VCaP (cell line): ENCODE results near the gene OTX2.

Source experiments
- H3K27ac ChIP-seq: fragments of 450-650 bp; 2 replicates; pipeline ENCODE4 v1.5.1; 2017
- CTCF ChIP-seq: fragments of 450-650 bp; conservative IDR thresholded peaks from 2 replicates; pipeline ENCODE4 v1.5.1; 2017; ENCODE audit warnings: mild to moderate bottlenecking, moderate library complexity

The OTX2 gene

GRCh38 chr14:56816574-56817391 is 6.5 kb upstream of the OTX2 start:
- no peak overlapping the region for H3K27ac ChIP-seq
- TF ChIP-seq CTCF = no peak

GRCh38 chr14:56815745-56816144 is 5.5 kb upstream of the OTX2 start:
- no peak for TF ChIP-seq CTCF
- H3K27ac ChIP-seq = no peak overlapping the region

GRCh38 chr14:56814969-56815700 is 4.9 kb upstream of the OTX2 start:
- no peak for TF ChIP-seq CTCF

GRCh38 chr14:56814519-56814959 is 4.3 kb upstream of the OTX2 start:
- H3K27ac ChIP-seq = no peak overlapping the region

More at GRCh38 chr14:56814969-56815700, 4.9 kb upstream of the OTX2 start:
- no peak overlapping the region for H3K27ac ChIP-seq

GRCh38 chr14:56813143-56813551 is 2.9 kb upstream of the OTX2 start:
- TF ChIP-seq CTCF = no peak
- no peak overlapping the region for H3K27ac ChIP-seq

More at GRCh38 chr14:56814519-56814959, 4.3 kb upstream of the OTX2 start:
- no peak for TF ChIP-seq CTCF

- no peak for TF ChIP-seq CTCF
- H3K27ac ChIP-seq = no peak overlapping the region
These were observed 2.3 kb upstream of the OTX2 start for GRCh38 chr14:56812364-56813141.
